Measurements from ENCODE around the gene CA5A.

The CA5A gene

DNA sequence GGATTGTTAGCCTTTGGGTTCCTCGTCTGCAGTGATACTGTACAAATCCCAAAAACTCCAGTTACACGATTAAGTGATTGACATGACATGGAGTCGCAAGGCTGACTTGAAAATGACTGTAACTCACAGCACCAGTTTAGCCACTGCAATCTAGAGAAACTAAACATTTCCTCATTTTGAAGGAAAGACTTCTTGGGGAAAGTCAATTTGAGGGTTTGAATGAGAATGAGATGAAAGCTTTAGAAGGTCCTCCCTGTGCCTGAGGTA, 19.7 kb upstream of the CA5A start:
- no peak overlapping the region for H3K4me3 ChIP-seq (ENCODE audit: low read length)
- DNase-seq (ENCODE audit: low read depth): no peak
- TF ChIP-seq, protein P1, sequence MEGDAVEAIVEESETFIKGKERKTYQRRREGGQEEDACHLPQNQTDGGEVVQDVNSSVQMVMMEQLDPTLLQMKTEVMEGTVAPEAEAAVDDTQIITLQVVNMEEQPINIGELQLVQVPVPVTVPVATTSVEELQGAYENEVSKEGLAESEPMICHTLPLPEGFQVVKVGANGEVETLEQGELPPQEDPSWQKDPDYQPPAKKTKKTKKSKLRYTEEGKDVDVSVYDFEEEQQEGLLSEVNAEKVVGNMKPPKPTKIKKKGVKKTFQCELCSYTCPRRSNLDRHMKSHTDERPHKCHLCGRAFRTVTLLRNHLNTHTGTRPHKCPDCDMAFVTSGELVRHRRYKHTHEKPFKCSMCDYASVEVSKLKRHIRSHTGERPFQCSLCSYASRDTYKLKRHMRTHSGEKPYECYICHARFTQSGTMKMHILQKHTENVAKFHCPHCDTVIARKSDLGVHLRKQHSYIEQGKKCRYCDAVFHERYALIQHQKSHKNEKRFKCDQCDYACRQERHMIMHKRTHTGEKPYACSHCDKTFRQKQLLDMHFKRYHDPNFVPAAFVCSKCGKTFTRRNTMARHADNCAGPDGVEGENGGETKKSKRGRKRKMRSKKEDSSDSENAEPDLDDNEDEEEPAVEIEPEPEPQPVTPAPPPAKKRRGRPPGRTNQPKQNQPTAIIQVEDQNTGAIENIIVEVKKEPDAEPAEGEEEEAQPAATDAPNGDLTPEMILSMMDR (conservative IDR thresholded peaks at IDR 0.05; ENCODE audit: low read length): no peak

DNA sequence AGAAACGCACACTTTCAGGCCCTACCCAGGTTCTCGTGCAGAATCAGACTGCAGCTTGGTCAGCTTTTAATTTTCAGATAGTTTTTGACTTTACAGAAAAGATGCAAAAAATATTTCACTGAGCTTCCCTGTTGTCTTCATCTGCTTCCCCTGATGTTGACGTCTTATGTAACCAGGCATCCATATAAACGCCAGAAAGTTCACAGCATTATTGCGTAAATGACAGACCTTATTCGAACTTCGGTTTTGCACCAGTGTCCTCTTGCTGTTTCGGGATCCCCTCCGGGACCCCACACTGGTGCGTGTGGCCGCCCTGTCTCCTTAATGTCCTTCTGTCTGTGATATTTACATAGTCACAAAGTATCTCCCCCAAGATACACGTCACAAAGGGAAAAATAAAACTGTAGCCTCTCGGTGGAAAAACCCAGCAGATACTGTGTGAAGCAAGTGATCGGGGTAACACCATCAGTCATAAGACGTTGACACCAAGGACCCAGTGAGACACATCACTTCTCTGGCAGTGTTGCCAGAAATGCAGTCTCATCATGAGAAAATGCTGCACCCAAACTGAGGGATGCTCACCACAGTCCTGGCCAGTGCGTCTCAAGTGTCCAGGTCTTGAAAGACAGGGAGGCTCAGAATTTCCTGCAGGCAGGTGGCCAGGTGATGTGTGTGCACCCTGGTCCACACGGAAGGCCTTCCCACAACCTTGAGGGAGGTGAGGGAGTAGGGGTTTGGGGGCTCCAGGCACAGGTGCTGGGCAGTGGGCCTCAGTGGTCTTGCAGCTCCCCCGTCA, 19.2 kb upstream of the CA5A start:
- H3K4me3 ChIP-seq (ENCODE audit: low read length): no peak overlapping the region
- peak; percentile 57 for DNase-seq (ENCODE audit: low read depth)
- TF ChIP-seq, protein P1 (conservative IDR thresholded peaks at IDR 0.05; ENCODE audit: low read length): no peak

DNA sequence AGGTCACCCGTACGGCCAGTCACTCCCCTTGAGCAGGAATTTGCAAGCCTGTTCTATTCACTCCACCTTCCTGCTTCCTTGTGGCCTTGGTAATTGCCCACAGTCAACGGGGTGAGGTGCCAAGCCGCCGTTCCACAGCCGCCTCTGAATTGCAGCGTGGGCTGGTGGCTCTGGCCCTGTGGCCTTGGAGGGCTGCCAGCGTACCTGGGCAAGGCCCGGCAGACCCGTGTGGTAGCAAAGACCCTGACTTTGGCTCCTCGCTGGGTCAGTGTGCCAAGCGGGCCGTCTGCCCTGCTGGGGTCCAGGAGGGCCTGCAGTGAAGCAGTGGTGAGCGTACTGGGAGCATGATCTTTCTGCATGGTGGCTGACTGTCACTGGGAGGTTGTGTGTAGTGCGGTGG, 18.5 kb upstream of the CA5A start:
- no peak for DNase-seq (ENCODE audit: low read depth)
- no peak overlapping the region for H3K4me3 ChIP-seq (ENCODE audit: low read length)
- TF ChIP-seq, protein P1 (conservative IDR thresholded peaks at IDR 0.05; ENCODE audit: low read length): no peak

DNA sequence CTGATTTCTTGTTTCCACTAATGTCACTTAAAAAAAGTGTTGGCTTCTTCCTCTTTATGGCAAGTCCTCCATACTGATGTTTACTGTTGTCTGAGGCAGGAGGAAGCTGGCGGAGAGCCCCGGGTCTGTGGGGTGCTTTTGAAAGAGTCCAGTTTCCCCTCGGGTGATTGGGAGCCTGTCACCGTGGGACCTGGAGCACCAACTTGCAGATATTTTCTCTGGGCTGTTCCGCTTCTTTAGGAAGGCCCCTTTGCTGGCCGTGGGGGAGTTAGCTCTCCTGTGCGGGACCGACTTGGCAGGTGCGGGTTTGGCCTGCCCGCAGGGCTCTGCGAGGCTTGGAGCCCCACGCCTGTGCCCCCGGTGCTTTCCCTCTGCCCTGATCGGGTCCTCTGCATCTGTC, 18.0 kb upstream of the CA5A start:
- no peak overlapping the region for H3K4me3 ChIP-seq (ENCODE audit: low read length)

DNA sequence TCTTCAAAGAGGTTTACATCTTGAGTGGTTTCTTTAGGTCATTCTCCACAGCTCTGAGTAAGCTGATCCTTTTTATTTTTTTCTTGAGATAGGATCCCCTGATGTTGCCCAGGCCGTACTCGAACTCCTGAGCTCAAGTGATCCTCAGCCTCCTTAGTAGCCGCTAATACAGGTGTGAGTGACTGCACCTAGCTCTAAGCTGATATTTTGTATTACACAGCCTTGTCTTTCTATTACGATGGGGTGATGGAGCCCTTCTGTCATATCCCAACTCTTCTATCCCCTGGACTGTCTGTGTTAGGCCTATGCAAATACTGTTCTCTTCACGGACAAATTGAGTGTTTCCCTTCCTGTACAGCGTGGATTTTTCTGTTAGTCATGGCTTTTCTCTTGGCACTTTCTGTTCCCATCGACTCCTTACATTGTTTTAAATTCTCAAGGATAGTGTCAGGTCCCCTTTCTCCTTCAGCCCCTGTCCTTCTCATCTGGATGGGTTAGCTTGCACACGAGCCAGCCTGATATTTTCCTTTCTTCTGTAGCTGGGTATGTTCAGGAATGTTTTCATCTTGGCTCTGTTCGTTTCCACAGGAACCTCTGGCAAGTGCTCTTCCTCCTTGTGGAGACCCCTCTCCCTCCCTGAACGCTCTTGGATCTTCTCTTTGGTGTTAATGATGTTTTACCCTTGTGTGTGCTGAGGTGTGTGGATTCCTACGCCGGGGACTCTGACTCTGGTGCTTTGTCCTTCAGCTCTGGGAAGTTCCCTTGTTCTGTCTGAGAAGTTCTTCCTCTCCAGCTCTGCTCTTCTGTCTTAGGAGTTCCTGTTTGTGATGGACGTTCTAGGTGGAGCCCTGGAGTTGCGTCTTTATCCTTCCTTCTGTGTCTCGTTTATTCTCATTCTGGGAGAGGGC, 17.2 kb upstream of the CA5A start:
- TF ChIP-seq, protein P1 (conservative IDR thresholded peaks at IDR 0.05; ENCODE audit: low read length): no peak
- no peak for DNase-seq (ENCODE audit: low read depth)

More for the DNA sequence above, 18.0 kb upstream of the CA5A start:
- no peak for DNase-seq (ENCODE audit: low read depth)
- TF ChIP-seq, protein P1 (conservative IDR thresholded peaks at IDR 0.05; ENCODE audit: low read length): no peak

DNA sequence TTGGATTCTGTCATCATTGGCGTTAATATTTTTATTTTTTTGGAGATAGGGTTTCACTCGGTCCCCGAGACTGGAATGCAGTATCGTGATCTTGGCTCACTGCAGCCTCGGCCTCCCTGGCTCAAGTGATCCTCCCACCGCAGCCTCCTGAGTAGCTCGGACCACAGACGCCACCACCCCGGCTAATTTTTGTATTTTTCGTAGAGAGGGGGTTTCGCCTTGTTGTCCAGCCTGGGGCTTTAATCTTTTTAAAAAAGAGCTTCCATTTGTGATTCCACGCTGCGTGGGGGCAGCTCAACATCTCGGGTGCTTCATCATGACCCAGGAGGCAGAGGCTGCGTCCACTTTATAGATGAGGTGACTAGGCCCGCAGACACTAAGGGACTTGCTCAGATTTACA, 16.4 kb upstream of the CA5A start:
- no peak for DNase-seq (ENCODE audit: low read depth)
- TF ChIP-seq, protein P1 (conservative IDR thresholded peaks at IDR 0.05; ENCODE audit: low read length): no peak
- H3K4me3 ChIP-seq (ENCODE audit: low read length): peak overlapping the region; percentile 91

More for the DNA sequence above, 17.2 kb upstream of the CA5A start:
- no peak overlapping the region for H3K4me3 ChIP-seq (ENCODE audit: low read length)

Measured in AG10803 (cell line).